GM10266 (cell line): Measurements from ENCODE around the gene TOM1L1.

Experiments
- DNase-seq: peaks from one replicate; pipeline ENCODE4 v3.0.0; 2012; ENCODE audit errors: extremely low spot score
- CTCF ChIP-seq: IDR thresholded peaks from 2 replicates; pipeline ENCODE4 v1.5.1; 2012; ENCODE audit warnings: mild to moderate bottlenecking, low read depth; ENCODE audit not compliant: control insufficient read depth, insufficient read depth; ENCODE audit errors: missing control alignments

TOM1L1 gene

GRCh38 chr17:54972406-54973138 is 71.9 kb downstream of the TOM1L1 start:
- no peak for DNase-seq
- no peak for TF ChIP-seq CTCF

GRCh38 chr17:54974759-54975158 is 74.1 kb downstream of the TOM1L1 start:
- no peak for TF ChIP-seq CTCF
- no peak for DNase-seq

GRCh38 chr17:54976316-54976715 is 75.7 kb downstream of the TOM1L1 start:
- no peak for TF ChIP-seq CTCF
- DNase-seq: no peak

GRCh38 chr17:54977744-54978143 is 77.1 kb downstream of the TOM1L1 start:
- TF ChIP-seq CTCF: no peak
- DNase-seq: no peak

- no peak for DNase-seq
- no peak for TF ChIP-seq CTCF
These were observed 79.0 kb downstream of the TOM1L1 start for GRCh38 chr17:54979657-54980056.

GRCh38 chr17:54980375-54980774 is 79.7 kb downstream of the TOM1L1 start:
- TF ChIP-seq CTCF: no peak

GRCh38 chr17:54982399-54982798 is 81.7 kb downstream of the TOM1L1 start:
- no peak for DNase-seq

More at GRCh38 chr17:54980375-54980774, 79.7 kb downstream of the TOM1L1 start:
- no peak for DNase-seq

More at GRCh38 chr17:54982399-54982798, 81.7 kb downstream of the TOM1L1 start:
- no peak for TF ChIP-seq CTCF
